Activated naive CD4-positive, alpha-beta T cell treated with anti-CD3 and anti-CD28 coated beads, Interleukin-2, amount 10 ng/mL, durations not matched to agents 7 days and 5 days (primary cell): Measurements from ENCODE around the gene PRKAR1B.
"Not testable (repeated sequence)": the region's sequence is repeated elsewhere in the genome, so short reads cannot be mapped to it uniquely, and the experiment has no call there.

Experiments used
- CTCF ChIA-PET: fragments of 350-600 bp; sonication (Branson Sonifier 250); formaldehyde crosslinking; loops from one replicate; lab custom pipeline; 2021; ENCODE audit warnings: antibody characterized with exemption; lab: Charles Lee
- DNase-seq: peaks from one replicate; pipeline ENCODE4 v3.0.0-alpha.2; 2020
- H3K27ac Mint-ChIP-seq: one replicate; pipeline ENCODE4 v1.8.0; 2021; ENCODE audit warnings: mild to moderate bottlenecking, moderate library complexity, mixed read lengths
- H3K27me3 Mint-ChIP-seq: one replicate; pipeline ENCODE4 v1.8.0; 2021; ENCODE audit warnings: mild to moderate bottlenecking, mixed read lengths
- H3K36me3 Mint-ChIP-seq: one replicate; pipeline ENCODE4 v1.8.0; 2021; ENCODE audit warnings: mixed read lengths
- H3K4me1 Mint-ChIP-seq: one replicate; pipeline ENCODE4 v1.8.0; 2021; ENCODE audit warnings: mixed read lengths
- H3K4me3 Mint-ChIP-seq: one replicate; pipeline ENCODE4 v1.8.0; 2021; ENCODE audit warnings: mild to moderate bottlenecking, moderate library complexity, mixed read lengths
- H3K9me3 Mint-ChIP-seq: one replicate; pipeline ENCODE4 v1.8.0; 2021; ENCODE audit warnings: mixed read lengths

The PRKAR1B gene

GRCh38 chr7:659306-659847, 67.7 kb downstream of the PRKAR1B start:
- DNase-seq = no peak
- Mint-ChIP-seq H3K36me3 (peaks cover 8% of the 10 kb centered on the region), H3K27ac (no peak overlapping the region), H3K4me3 (no peak overlapping the region), H3K27me3 (no peaks in the 10 kb centered on the region), H3K9me3 (peaks cover 8% of the 10 kb centered on the region), H3K4me1 (peaks cover 8% of the 10 kb centered on the region)
- CTCF ChIA-PET = no interaction called here

DNA sequence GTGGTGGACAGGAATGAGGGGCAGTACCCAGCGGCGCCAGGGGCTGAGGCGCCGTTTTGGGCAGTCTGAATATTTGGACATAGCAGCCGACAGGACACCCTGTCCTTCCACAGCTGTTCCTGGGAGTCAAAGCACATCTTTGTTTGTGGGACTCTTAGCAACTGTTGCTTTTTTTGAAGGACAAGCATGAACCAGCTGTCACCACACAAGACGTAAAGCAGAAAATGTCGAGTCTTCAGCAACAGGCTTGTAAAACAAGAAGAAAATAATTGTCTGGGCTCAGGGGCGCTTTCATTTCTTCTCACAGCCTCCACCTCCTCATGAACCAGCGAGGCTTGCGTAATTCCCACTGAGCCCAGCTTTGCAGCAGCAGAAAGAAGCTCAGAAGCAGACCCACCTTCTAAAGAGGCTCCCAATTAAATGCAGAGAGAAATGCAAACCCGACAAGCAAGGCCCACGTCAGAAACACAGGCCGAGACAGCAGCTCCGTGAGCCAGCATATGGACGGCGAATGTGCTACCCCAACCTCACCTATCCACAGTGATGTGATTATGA, 69.4 kb downstream of the PRKAR1B start:
- peaks cover 8% of the 10 kb centered on the region for H3K9me3 Mint-ChIP-seq
- H3K27me3 Mint-ChIP-seq = no peaks in the 10 kb centered on the region
- H3K27ac Mint-ChIP-seq = no peak overlapping the region
- no peak for DNase-seq
- H3K4me1 Mint-ChIP-seq = peaks cover 3% of the 10 kb centered on the region
- CTCF ChIA-PET = interaction anchor here (0.6 kb wide), 2 partner anchors 1044 to 1052 kb away, joined by 3 read pairs; no protein-coding TSS in a partner anchor
- no peak overlapping the region for H3K4me3 Mint-ChIP-seq
- H3K36me3 Mint-ChIP-seq = peaks cover 8% of the 10 kb centered on the region

DNA sequence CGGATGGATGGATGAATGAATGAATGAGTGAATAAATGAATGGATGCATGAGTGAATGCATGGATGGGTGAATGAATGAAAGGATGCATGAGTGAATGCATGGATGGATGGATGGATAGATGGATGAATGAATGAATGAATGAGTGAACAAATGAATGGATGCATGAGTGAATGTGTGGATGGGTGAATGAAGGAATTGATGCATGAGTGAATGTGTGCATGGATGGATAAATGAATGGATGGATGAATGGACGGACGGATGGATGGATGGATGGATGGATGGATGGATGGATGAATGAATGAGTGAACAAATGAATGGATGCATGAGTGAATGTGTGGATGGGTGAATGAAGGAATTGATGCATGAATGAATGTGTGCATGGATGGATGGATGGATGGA, 70.1 kb downstream of the PRKAR1B start:
- CTCF ChIA-PET = interaction anchor here (0.6 kb wide), 1 partner anchor 1053 kb away, joined by 3 read pairs; no protein-coding TSS in a partner anchor
- not testable (repeated sequence) for H3K9me3 Mint-ChIP-seq, H3K36me3 Mint-ChIP-seq, H3K4me1 Mint-ChIP-seq, H3K27ac Mint-ChIP-seq, H3K4me3 Mint-ChIP-seq, H3K27me3 Mint-ChIP-seq, DNase-seq

- Mint-ChIP-seq H3K9me3 (peaks cover 8% of the 10 kb centered on the region), H3K27me3 (no peaks in the 10 kb centered on the region)
These were observed 71.3 kb downstream of the PRKAR1B start for GRCh38 chr7:655758-656157.

DNA sequence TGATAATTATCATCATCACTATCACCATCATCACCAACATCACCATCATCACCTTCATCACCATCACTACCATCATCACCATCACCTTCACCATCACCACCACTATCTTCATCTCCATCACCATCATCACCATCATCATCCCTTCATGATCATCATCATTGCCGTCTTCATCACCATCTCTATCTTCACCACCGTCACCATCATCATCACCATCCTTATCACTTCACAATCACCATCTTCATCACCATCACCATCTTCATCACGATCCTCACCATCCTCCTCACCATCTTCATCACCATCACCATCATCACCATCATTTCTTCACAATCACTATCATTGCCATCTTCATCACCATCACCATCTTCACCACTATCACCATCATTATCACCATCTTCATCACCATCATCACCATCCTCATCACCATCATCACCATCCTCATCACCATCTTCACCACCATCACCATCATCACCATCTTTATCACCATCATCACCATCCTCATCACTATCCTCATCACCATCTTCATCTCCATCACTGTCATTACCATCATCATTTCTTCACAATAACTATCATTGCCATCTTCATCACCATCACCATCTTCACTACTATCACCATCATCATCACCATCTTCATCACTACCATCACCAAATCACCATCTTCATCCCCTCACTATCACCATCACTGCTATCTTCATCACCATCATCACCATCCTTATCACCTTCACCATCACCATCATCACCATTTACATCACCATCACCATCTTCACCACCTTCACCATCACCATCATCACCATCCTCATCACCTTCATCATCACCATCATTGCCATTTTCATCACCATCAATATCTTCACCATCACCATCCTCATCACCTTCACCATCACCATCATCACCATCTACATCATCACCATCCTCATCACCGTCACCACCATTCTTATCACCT, 73.0 kb downstream of the PRKAR1B start:
- no peaks in the 10 kb centered on the region for H3K27me3 Mint-ChIP-seq
- H3K4me3 Mint-ChIP-seq = no peak overlapping the region
- peaks cover 5% of the 10 kb centered on the region for H3K36me3 Mint-ChIP-seq
- CTCF ChIA-PET = interaction anchor here (0.5 kb wide), 1 partner anchor 62 kb away, joined by 3 read pairs; no protein-coding TSS in a partner anchor
- no peak overlapping the region for H3K27ac Mint-ChIP-seq
- H3K4me1 Mint-ChIP-seq = no peaks in the 10 kb centered on the region
- no peak for DNase-seq
- peaks cover 5% of the 10 kb centered on the region for H3K9me3 Mint-ChIP-seq

More at GRCh38 chr7:655758-656157, 71.3 kb downstream of the PRKAR1B start:
- Mint-ChIP-seq H3K36me3 (peaks cover 8% of the 10 kb centered on the region), H3K4me3 (no peak overlapping the region), H3K4me1 (no peaks in the 10 kb centered on the region), H3K27ac (no peak overlapping the region)
- DNase-seq = no peak
- CTCF ChIA-PET = no interaction called here

DNA sequence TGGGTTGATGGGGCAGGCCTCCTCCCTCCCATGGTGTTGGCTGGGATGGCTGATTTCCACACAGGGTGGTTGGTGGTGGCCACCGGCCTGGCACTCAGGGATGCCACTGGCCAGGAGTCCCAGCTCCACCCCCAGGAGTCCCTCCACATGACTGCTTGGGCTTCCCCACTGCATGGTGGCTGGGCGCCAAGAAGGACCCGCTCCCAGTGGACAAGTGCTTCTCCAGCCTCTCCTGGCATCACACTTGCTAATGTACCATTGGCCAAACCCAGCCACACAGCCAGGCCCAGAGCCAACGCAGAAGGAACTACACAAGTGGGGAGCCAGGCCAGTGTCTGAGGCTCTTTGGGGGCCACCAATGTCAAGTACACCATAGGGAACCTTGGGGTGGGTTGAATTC, 74.2 kb downstream of the PRKAR1B start:
- H3K36me3 Mint-ChIP-seq = no peaks in the 10 kb centered on the region
- no peak overlapping the region for H3K27ac Mint-ChIP-seq
- H3K4me3 Mint-ChIP-seq = no peak overlapping the region
- no peaks in the 10 kb centered on the region for H3K4me1 Mint-ChIP-seq
- no peaks in the 10 kb centered on the region for H3K27me3 Mint-ChIP-seq
- CTCF ChIA-PET = no interaction called here
- no peaks in the 10 kb centered on the region for H3K9me3 Mint-ChIP-seq
- no peak for DNase-seq

- H3K4me1 Mint-ChIP-seq, DNase-seq, H3K27ac Mint-ChIP-seq, H3K4me3 Mint-ChIP-seq, H3K36me3 Mint-ChIP-seq, H3K9me3 Mint-ChIP-seq, CTCF ChIA-PET, H3K27me3 Mint-ChIP-seq: not testable (repeated sequence)
These were observed 74.9 kb downstream of the PRKAR1B start for GRCh38 chr7:652167-652566.

DNA sequence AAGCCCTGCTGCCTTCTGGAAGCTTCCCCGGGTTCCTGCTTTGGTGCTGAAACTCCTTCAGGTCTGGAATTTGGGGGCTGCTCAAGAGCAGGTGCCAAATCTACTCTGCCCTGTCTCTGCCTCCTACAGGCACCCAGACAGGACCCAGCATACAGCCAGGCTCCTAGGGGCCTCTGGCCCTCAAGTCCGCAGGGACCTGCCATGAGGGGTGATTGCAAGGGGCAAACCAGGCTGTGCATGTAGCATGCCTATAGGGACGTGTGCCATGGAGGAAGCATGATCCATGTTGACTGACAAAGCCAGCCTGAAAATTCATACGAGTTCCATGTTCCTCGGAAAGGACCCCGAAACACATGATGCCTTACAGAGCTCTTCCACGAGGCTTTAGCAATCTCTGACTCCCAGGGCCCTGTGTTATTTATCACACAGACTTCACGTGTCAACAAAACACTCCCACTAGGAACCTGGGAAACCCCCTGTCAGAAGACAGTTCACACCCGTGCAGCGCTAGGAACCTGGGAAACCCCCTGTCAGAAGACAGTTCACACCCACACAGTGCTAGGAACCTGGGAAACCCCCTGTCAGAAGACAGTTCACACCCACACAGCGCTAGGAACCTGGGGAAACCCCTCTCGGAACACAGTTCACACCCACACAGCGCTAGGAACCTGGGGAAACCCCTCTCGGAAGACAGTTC, 75.9 kb downstream of the PRKAR1B start:
- H3K9me3 Mint-ChIP-seq = no peaks in the 10 kb centered on the region
- no peak for DNase-seq
- no peaks in the 10 kb centered on the region for H3K27me3 Mint-ChIP-seq
- CTCF ChIA-PET = no interaction called here
- no peaks in the 10 kb centered on the region for H3K4me1 Mint-ChIP-seq
- H3K4me3 Mint-ChIP-seq = no peak overlapping the region
- H3K36me3 Mint-ChIP-seq = no peaks in the 10 kb centered on the region
- H3K27ac Mint-ChIP-seq = no peak overlapping the region

- Mint-ChIP-seq H3K36me3 (no peaks in the 10 kb centered on the region), H3K27me3 (no peaks in the 10 kb centered on the region), H3K4me1 (no peaks in the 10 kb centered on the region), H3K27ac (no peak overlapping the region), H3K4me3 (no peak overlapping the region), H3K9me3 (no peaks in the 10 kb centered on the region)
- CTCF ChIA-PET = no interaction called here
- DNase-seq = no peak
These were observed 76.6 kb downstream of the PRKAR1B start for GRCh38 chr7:650339-651031.

GRCh38 chr7:646951-647350, 80.1 kb downstream of the PRKAR1B start:
- Mint-ChIP-seq H3K4me3 (no peak overlapping the region), H3K27me3 (no peaks in the 10 kb centered on the region), H3K4me1 (no peaks in the 10 kb centered on the region), H3K27ac (no peak overlapping the region), H3K9me3 (peaks cover 14% of the 10 kb centered on the region), H3K36me3 (peaks cover 7% of the 10 kb centered on the region)
- DNase-seq = no peak
- CTCF ChIA-PET = no interaction called here

DNA sequence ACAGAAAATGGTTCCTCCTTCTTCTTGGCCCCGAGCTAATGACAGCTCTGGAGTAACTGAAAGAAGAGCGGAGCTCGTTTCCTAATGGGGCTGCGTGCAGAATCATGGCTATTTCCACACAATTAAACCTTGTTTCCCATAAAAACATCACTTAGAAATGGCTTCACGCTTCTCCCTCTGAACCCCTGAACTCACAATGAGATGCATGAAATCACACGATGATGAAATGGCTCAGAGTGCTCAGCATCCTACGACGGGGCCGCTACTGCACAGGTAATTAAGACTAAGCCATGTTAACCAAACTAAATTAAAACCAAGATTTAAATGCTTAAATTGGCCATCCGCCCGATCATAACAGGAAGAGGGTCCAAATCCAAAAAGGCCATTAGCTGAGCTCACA, 80.6 kb downstream of the PRKAR1B start:
- no peak for DNase-seq
- Mint-ChIP-seq H3K27me3 (no peaks in the 10 kb centered on the region), H3K4me1 (peaks cover under 1% of the 10 kb centered on the region), H3K27ac (no peak overlapping the region), H3K4me3 (no peak overlapping the region), H3K36me3 (peaks cover 8% of the 10 kb centered on the region), H3K9me3 (peaks cover 14% of the 10 kb centered on the region)
- CTCF ChIA-PET = no interaction called here

GRCh38 chr7:645606-646005, 81.5 kb downstream of the PRKAR1B start:
- Mint-ChIP-seq H3K4me3 (no peak overlapping the region), H3K27ac (no peak overlapping the region), H3K4me1 (peaks cover 7% of the 10 kb centered on the region), H3K36me3 (peaks cover 8% of the 10 kb centered on the region), H3K27me3 (no peaks in the 10 kb centered on the region), H3K9me3 (peaks cover 14% of the 10 kb centered on the region)
- CTCF ChIA-PET = no interaction called here
- DNase-seq = no peak

DNA sequence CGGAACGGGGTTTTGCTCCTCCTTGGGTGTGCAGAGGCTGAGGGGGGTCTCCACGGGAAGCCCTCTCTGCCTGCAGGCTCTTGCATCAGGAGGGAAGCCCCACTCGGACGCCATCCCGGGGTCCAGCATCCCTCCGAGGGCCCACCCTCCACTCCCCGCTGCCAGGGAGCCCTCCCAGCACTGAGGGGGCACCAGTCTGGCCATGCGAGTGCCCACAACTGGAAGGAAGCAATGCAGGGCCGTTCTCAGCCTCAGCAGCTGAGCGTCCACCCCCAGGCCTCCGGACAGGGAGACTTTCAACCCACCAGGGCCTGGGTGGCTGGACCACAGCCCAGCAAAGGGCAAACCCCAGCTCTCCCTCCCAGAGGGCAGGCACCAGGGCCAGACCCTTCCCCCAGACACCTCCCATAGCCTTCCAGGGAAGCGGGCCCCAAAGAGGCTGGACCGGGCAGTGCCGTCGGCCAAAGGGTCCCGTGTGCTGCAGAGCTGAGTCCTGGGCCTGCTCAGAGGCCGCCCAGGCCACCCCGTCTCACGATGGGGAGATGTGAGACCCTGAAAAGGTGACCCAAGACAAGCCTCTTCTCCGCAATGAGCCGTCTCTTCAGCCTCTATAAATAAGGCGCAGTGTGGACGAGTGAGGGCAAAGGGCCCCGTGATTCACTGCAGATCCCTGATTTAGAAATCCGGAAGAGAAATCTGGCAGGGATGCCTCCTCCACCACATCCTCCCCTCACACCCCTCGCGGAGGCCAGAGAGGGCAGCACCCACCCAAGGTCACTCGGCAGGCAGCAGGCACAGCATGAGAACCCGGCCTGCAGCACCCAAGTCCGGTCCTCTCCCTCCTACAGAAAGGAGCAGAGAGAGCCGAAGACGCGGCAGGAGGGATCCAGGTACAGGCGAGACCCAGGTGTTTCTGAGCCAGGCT, 82.4 kb downstream of the PRKAR1B start:
- Mint-ChIP-seq H3K27ac (no peak overlapping the region), H3K9me3 (peaks cover 14% of the 10 kb centered on the region), H3K4me3 (no peak overlapping the region), H3K27me3 (no peaks in the 10 kb centered on the region), H3K4me1 (peaks cover 13% of the 10 kb centered on the region), H3K36me3 (peaks cover 8% of the 10 kb centered on the region)
- CTCF ChIA-PET = no interaction called here
- no peak for DNase-seq
